Liver (tissue), 9 donors: ENCODE measurements around the gene SMIM9. TPM values are rescaled to one million over a fixed set of nuclear protein-coding genes. Genes with fewer than 3 reads are reported as not detected.
"Not testable (repeated sequence)": the region's sequence is repeated elsewhere in the genome, so short reads cannot be mapped to it uniquely, and the experiment has no call there.

Source experiments
- DNase-seq: peaks from one replicate; pipeline ENCODE4 v3.0.0-alpha.2; 2017; ENCODE audit warnings: low spot score
- H3K27ac ChIP-seq, 2 donors: one replicate each; pipeline ENCODE4 v1.7.0; 2013; ENCODE audit warnings: inconsistent platforms in 2 of 2, low read length in 2 of 2, control low read depth in 1 of 2, low read depth in 1 of 2, mild to moderate bottlenecking in 1 of 2
- H3K27me3 ChIP-seq, 4 donors: one replicate each; pipeline versions ENCODE4 v1.6.1 to v1.7.0; 2013; ENCODE audit warnings: low read length in 3 of 4, inconsistent platforms in 1 of 4, mild to moderate bottlenecking in 1 of 4, moderate library complexity in 1 of 4; ENCODE audit not compliant: control insufficient read depth in 4 of 4, insufficient read depth in 4 of 4
- H3K36me3 ChIP-seq, 4 donors: one replicate each; pipeline versions ENCODE4 v1.6.1 to v1.7.0; 2013; ENCODE audit warnings: low read length in 3 of 4, mild to moderate bottlenecking in 3 of 4, low read depth in 1 of 4, moderate library complexity in 1 of 4; ENCODE audit not compliant: control insufficient read depth in 4 of 4, insufficient read depth in 3 of 4
- H3K4me1 ChIP-seq, 4 donors: one replicate each; pipeline versions ENCODE4 v1.6.1 to v1.7.0; 2013; ENCODE audit warnings: low read length in 3 of 4, mild to moderate bottlenecking in 3 of 4, moderate library complexity in 1 of 4; ENCODE audit not compliant: control insufficient read depth in 4 of 4, insufficient read depth in 4 of 4
- H3K4me3 ChIP-seq, 3 donors: one replicate each; pipeline versions ENCODE4 v1.6.1 to v1.7.0; 2013; ENCODE audit warnings: low read length in 3 of 3, control low read depth in 1 of 3, low read depth in 1 of 3, mild to moderate bottlenecking in 1 of 3
- H3K9ac ChIP-seq, 2 donors: one replicate each; pipeline ENCODE4 v1.7.0; 2013; ENCODE audit warnings: low read length in 2 of 2, mild to moderate bottlenecking in 2 of 2, moderate library complexity in 2 of 2, control low read depth in 1 of 2, low read depth in 1 of 2
- H3K9me3 ChIP-seq, 4 donors: one replicate each; pipeline versions ENCODE4 v1.6.1 to v1.7.0; 2013; ENCODE audit warnings: low read length in 3 of 4; ENCODE audit not compliant: control insufficient read depth in 4 of 4
- EGR1 ChIP-seq, 2 donors: IDR thresholded peaks; 2 replicates each; pipeline ENCODE4 v1.6.1; 2016 to 2018; ENCODE audit warnings: antibody characterized with exemption in 2 of 2, low read depth in 2 of 2
- FOXA1 ChIP-seq: IDR thresholded peaks from 2 replicates; pipeline ENCODE4 v1.6.1; 2016; ENCODE audit warnings: antibody characterized with exemption
- GABPA ChIP-seq, 2 donors: IDR thresholded peaks in 1 of 2; conservative IDR thresholded peaks in 1 of 2; 2 replicates each; pipeline ENCODE4 v1.6.1; 2016; ENCODE audit warnings: antibody characterized with exemption in 2 of 2, mild to moderate bottlenecking in 1 of 2, moderate library complexity in 1 of 2
- HNF4A ChIP-seq, 2 donors: conservative IDR thresholded peaks; 2 replicates each; pipeline ENCODE4 v1.6.1; 2016; ENCODE audit warnings: antibody characterized with exemption in 2 of 2, mild to moderate bottlenecking in 2 of 2
- HNF4G ChIP-seq: IDR thresholded peaks from 2 replicates; pipeline ENCODE4 v1.6.1; 2016; ENCODE audit warnings: antibody characterized with exemption
- JUND ChIP-seq, 2 donors: IDR thresholded peaks; 2 replicates each; pipeline ENCODE4 v1.6.1; 2016; ENCODE audit warnings: antibody characterized with exemption in 2 of 2
- NR2F2 ChIP-seq: IDR thresholded peaks from 2 replicates; pipeline ENCODE4 v1.6.1; 2016; ENCODE audit warnings: antibody characterized with exemption
- RAD21 ChIP-seq, 2 donors: IDR thresholded peaks; 2 replicates each; pipeline ENCODE4 v1.6.1; 2016; ENCODE audit warnings: antibody characterized with exemption in 2 of 2, mild to moderate bottlenecking in 2 of 2
- RXRA ChIP-seq, 2 donors: IDR thresholded peaks; 2 replicates each; pipeline ENCODE4 v1.6.1; 2017 to 2018; ENCODE audit warnings: antibody characterized with exemption in 2 of 2, mild to moderate bottlenecking in 1 of 2
- SP1 ChIP-seq: IDR thresholded peaks from 2 replicates; pipeline ENCODE4 v1.6.1; 2018; ENCODE audit warnings: antibody characterized with exemption, mild to moderate bottlenecking
- TAF1 ChIP-seq: conservative IDR thresholded peaks from 2 replicates; pipeline ENCODE4 v1.6.1; 2016; ENCODE audit warnings: antibody characterized with exemption, mild to moderate bottlenecking
- YY1 ChIP-seq: IDR thresholded peaks from 2 replicates; pipeline ENCODE4 v1.6.1; 2016; ENCODE audit warnings: antibody characterized with exemption, mild to moderate bottlenecking
- WGBS: extraction: QIAGEN DNeasy Blood & Tissue Kit; methylation state at CpG from one replicate; pipeline ENCODE4 v1.1.7; 2013; 5-methylcytosine and 5-hydroxymethylcytosine counted together
- polyA plus RNA-seq, 2 donors: library from polyadenylated mRNA; stranded (reverse) in 1 of 2; unstranded in 1 of 2; fragments of 200-250 nt in 1 of 2; fragments of >200 nt in 1 of 2; fragmentation: Nextera tagmentation in 1 of 2; extraction: Ambion mirVana in 1 of 2; gene quantifications; one replicate each; pipeline versions ENCODE4 v1.2.1 to v1.2.3, GENCODE V29; 2013 to 2015
- total RNA-seq, 2 donors: library from RNA; depleted of rRNA; stranded (reverse); fragments of >200 nt; gene quantifications; one replicate each; pipeline ENCODE4 v1.2.3, GENCODE V29; 2014
- TF ChIP-seq, protein P1 (sequence below): fragments of 150-350 bp; IDR thresholded peaks from 2 replicates; pipeline ENCODE4 v1.5.1; 2017; ENCODE audit warnings: improper control_type of control experiment, low read depth, low read length; ENCODE audit not compliant: missing input control
- TF ChIP-seq, protein P2 (sequence below): IDR thresholded peaks from 2 replicates; pipeline ENCODE4 v1.6.1; 2016; ENCODE audit warnings: antibody characterized with exemption, mild to moderate bottlenecking
- TF ChIP-seq, protein P3 (sequence below): IDR thresholded peaks from 2 replicates; pipeline ENCODE4 v1.6.1; 2016; ENCODE audit warnings: antibody characterized with exemption
- donor health status: healthy.
- donor health status: healthy.
- donor health status: healthy.
- donor health status: healthy.
- donor health status: healthy.

The SMIM9 gene
- total and polyA plus RNA-seq, 4 donors, result 0.50 TPM; not detected in 3

DNA sequence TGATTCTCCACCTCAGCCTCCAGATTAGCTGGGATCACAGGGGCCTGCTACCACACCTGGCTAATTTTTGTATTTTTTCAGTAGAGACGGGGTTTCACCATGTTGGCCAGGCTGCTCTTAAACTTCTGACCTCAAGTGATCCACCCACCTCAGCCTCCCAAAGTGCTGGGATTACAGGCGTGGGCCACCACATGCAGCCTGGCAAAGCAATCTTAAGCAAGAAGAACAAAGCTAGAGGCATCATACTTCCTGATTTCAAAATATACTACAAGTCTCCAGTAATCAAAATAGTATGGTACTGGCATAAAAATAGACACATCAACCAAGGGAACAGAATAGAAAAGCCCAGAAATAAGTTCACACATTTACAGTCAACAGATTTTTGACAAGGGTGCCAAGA is 38.9 kb upstream of the SMIM9 start:
- no peak overlapping the region for H3K9ac ChIP-seq
- H3K36me3 ChIP-seq, result no peaks in the 10 kb centered on the region
- H3K9me3 ChIP-seq, result no peaks in the 10 kb centered on the region
- no peak for DNase-seq
- no peak overlapping the region for H3K4me3 ChIP-seq
- H3K4me1 ChIP-seq, result no peaks in the 10 kb centered on the region
- H3K27ac ChIP-seq, result no peak overlapping the region
- WGBS, result 91% methylated on average over 2 of the region's 2 CpGs
- no peaks in the 10 kb centered on the region for H3K27me3 ChIP-seq
- TF ChIP-seq RXRA (IDR thresholded peaks at IDR 0.05), result no peak
- TF ChIP-seq, protein P1, sequence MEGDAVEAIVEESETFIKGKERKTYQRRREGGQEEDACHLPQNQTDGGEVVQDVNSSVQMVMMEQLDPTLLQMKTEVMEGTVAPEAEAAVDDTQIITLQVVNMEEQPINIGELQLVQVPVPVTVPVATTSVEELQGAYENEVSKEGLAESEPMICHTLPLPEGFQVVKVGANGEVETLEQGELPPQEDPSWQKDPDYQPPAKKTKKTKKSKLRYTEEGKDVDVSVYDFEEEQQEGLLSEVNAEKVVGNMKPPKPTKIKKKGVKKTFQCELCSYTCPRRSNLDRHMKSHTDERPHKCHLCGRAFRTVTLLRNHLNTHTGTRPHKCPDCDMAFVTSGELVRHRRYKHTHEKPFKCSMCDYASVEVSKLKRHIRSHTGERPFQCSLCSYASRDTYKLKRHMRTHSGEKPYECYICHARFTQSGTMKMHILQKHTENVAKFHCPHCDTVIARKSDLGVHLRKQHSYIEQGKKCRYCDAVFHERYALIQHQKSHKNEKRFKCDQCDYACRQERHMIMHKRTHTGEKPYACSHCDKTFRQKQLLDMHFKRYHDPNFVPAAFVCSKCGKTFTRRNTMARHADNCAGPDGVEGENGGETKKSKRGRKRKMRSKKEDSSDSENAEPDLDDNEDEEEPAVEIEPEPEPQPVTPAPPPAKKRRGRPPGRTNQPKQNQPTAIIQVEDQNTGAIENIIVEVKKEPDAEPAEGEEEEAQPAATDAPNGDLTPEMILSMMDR, result no peak
- no peak for TF ChIP-seq GABPA (IDR thresholded peaks at IDR 0.05 in 1 of 2, conservative IDR thresholded peaks at IDR 0.05 in 1 of 2)
- no peak for TF ChIP-seq FOXA1
- TF ChIP-seq SP1, result no peak
- TF ChIP-seq RAD21 (IDR thresholded peaks at IDR 0.05), result no peak
- TF ChIP-seq HNF4G, result no peak
- no peak for TF ChIP-seq TAF1
- no peak for TF ChIP-seq JUND (IDR thresholded peaks at IDR 0.05)
- TF ChIP-seq HNF4A (conservative IDR thresholded peaks at IDR 0.05), result no peak
- TF ChIP-seq, protein P2, sequence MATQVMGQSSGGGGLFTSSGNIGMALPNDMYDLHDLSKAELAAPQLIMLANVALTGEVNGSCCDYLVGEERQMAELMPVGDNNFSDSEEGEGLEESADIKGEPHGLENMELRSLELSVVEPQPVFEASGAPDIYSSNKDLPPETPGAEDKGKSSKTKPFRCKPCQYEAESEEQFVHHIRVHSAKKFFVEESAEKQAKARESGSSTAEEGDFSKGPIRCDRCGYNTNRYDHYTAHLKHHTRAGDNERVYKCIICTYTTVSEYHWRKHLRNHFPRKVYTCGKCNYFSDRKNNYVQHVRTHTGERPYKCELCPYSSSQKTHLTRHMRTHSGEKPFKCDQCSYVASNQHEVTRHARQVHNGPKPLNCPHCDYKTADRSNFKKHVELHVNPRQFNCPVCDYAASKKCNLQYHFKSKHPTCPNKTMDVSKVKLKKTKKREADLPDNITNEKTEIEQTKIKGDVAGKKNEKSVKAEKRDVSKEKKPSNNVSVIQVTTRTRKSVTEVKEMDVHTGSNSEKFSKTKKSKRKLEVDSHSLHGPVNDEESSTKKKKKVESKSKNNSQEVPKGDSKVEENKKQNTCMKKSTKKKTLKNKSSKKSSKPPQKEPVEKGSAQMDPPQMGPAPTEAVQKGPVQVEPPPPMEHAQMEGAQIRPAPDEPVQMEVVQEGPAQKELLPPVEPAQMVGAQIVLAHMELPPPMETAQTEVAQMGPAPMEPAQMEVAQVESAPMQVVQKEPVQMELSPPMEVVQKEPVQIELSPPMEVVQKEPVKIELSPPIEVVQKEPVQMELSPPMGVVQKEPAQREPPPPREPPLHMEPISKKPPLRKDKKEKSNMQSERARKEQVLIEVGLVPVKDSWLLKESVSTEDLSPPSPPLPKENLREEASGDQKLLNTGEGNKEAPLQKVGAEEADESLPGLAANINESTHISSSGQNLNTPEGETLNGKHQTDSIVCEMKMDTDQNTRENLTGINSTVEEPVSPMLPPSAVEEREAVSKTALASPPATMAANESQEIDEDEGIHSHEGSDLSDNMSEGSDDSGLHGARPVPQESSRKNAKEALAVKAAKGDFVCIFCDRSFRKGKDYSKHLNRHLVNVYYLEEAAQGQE, result no peak
- TF ChIP-seq NR2F2, result no peak
- no peak for TF ChIP-seq EGR1 (IDR thresholded peaks at IDR 0.05; ENCODE audit: low read depth in 2 of 2)
- TF ChIP-seq YY1, result no peak

DNA sequence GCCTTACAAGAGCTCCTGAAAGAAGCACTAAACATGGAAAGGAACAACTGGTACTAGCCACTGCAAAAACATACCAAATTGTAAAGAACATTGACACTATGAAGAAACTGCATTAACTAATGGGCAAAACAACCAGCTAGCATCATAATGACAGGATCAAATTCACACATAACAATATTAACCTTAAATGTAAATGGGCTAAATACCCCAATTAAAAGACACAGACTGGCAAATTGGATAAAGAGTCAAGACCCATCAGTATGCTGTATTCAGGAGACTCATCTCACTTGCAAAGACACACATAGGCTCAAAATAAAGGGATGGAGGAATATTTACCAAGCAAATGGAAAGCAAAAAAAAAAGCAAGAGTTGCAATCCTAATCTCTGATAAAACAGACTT is 34.1 kb upstream of the SMIM9 start:
- not testable (repeated sequence) for H3K4me1 ChIP-seq, H3K9ac ChIP-seq, H3K36me3 ChIP-seq, H3K4me3 ChIP-seq, H3K27me3 ChIP-seq, DNase-seq, H3K9me3 ChIP-seq, H3K27ac ChIP-seq

DNA sequence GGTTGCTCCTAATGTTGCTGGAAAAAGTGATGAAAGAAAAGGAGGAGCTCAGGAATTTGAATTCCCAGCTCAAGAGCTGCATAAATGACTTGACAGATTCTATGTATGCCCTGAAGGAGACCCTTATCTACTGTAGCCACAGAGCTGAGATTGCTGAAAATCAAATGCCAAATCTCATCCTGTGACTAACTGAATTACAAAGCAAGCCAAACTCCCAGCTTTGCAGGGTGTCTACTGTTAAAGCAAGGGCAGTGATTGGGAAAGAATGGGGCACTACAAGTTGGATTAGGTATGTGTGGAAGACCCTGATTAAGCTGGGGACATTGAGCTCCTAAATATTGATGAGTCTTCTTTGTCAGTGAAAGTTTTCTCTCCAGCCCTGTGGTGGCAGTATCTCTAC is 20.8 kb upstream of the SMIM9 start:
- H3K4me1 ChIP-seq, result no peaks in the 10 kb centered on the region
- no peak overlapping the region for H3K4me3 ChIP-seq
- H3K36me3 ChIP-seq, result peaks cover 0 to 4% (median 1%) of the 10 kb centered on the region in 4 donors
- H3K9ac ChIP-seq, result no peak overlapping the region
- TF ChIP-seq JUND (IDR thresholded peaks at IDR 0.05) (no peak), SP1 (no peak), GABPA (IDR thresholded peaks at IDR 0.05 in 1 of 2, conservative IDR thresholded peaks at IDR 0.05 in 1 of 2) (no peak), EGR1 (IDR thresholded peaks at IDR 0.05; ENCODE audit: low read depth in 2 of 2) (no peak), HNF4A (conservative IDR thresholded peaks at IDR 0.05) (no peak), FOXA1 (no peak), RXRA (IDR thresholded peaks at IDR 0.05) (no peak)
- TF ChIP-seq, protein P3, sequence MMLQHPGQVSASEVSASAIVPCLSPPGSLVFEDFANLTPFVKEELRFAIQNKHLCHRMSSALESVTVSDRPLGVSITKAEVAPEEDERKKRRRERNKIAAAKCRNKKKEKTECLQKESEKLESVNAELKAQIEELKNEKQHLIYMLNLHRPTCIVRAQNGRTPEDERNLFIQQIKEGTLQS, result no peak
- TF ChIP-seq, protein P1, result no peak
- TF ChIP-seq, protein P2, result no peak
- H3K27ac ChIP-seq, result no peak overlapping the region
- peaks cover 0 to 3% (median 0%) of the 10 kb centered on the region in 4 donors for H3K9me3 ChIP-seq
- DNase-seq, result no peak
- H3K27me3 ChIP-seq, result no peaks in the 10 kb centered on the region
